NCI-H82 (cell line): ENCODE results near the gene MED29.

Experiments used
- DNase-seq: peaks from one replicate; lab custom pipeline; 2025; lab: John Stamatoyannopoulos, UW

The MED29 gene

DNA sequence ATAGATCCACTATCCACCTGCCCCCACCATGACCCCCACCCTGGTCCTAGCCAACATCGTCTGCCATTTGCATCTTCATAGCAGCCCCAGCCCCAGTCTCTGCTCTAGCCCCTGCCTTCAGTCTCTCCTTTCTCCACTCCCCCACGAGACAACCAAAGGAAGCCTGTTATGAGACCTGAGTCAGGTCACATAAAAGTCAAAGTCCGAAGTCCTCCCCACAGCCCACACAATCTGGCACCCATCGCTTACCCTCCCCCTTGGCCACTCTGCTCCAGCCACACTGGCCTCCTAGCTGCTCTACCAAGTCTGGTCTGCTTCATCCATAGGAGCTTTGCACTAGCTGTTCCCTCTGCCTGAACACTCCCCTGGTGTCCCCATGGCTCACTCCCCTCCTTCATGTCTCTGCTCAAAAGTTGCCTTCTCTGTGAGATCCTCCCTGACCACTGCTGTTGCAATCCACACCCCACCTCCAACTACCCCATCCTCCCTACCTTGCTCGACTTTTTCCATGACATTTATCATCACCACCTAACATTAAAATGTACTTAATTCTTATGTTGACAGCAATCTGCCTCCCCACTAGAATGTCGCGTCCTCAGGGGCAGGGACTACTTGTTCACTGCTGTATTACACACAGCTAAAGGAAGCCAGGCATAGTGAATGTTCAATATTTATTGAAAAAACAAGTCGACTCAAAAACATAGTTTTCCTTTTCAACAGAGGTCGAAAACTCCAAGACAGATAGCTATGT, 20.1 kb downstream of the MED29 start:
- no peak for DNase-seq

DNA sequence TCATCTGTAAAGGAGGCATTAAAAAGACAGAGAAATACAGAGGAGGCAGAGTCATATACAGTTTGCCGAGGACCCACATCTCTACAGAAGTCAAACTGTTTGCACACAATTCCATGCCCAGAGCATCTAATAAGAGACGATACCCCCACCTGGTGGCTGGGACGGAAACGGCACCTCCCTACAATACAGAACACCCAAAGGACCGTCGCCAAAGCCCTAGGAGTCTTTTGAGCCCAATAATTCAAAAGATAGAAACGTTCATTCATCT, 20.6 kb downstream of the MED29 start:
- peak; percentile 98 for DNase-seq

DNA sequence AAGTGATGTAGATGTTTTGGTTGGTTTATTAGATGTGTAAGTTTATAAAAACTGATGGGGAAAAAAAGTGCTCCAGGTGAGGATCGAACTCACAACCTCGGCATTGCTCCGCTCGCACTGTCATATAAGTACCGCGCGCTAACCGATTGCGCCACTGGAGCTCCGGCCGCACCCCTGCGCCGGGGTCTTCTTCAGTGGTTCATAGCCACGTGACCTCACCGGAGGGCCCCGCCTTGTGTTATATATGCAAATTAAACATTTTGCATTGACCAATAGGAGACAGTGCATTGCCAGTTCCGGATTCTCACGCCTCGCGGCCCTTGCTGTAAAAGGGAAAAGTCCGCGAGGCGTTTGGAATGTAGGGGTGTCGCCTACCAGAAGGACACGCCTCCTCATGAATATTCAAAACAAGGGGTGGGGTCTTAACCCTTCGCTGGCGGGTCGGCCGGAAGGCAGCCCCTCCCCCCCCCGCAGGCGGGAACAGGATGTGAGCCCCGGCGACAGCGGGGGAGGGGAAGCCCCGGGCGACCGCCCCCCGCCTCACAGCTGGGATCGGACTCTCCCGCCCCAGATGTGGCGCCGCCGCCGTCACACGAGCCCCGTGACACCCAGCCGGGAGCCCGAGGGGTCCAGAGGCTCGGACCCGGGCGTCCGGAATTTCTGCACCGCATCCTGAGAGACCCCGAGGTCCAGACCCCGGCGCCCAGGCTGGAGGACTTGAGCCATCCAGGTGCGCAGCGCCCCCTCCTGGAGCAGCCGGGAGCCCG, 21.1 kb downstream of the MED29 start, which contains the start of gene PLEKHG2:
Gene PLEKHG2, plus strand, starts transcription at position 570 of the 767 bp plus-strand sequence. CDS start 1,418 bp downstream, outside the sequence.
- DNase-seq, result peak; percentile 100

DNA sequence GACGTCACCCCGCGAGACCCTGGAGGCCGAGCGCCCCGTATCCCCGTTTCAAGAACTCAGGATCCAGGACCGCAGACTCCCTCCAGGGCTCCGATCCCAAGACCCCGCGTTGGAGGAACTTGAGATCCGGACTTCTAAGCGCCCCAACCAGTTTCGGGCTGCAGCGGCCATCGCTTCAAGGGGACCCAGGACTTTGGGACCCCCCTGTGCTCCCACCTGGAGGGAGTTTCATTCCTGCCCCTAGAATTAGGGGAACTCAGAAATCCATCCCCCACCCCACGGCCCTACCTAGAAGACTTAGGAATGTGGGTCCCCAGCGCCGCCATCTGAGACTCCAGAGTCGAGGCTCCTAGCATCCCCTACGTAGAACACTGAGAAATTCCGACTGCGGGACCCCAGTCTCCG, 21.7 kb downstream of the MED29 start:
- no peak for DNase-seq

DNA sequence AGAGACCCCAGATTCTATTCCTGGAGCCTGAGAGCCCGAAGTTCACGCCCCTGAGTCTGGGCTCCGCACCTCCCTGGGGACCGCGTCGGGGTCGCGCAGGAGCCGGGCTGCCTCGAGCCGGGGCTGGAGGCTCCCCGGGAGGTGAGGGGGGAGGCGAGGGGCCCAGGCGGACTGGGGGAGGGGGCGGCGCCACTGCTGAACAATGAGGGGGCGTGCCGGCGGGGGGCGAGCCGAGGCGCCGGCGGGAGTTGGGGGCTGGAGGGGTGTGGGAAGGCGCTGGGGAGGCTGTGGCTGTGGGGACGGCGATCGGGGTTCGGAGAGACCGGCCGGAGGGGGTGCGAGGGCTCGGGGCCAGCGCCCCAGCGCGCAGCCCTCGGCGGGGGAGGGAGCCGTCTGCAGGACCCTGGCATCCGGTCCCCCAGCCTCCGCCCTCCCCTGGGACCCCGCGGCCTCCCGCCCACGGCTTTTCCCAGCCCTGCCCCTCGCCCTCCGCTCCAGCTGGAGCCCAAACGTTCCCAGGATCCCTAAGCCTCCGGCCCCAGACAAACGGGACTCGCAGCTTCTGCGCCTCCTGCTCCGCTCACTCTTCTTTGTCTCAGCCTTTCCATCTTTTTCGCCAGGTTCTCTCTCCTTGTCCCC, 22.2 kb downstream of the MED29 start:
- peak; percentile 88 for DNase-seq

DNA sequence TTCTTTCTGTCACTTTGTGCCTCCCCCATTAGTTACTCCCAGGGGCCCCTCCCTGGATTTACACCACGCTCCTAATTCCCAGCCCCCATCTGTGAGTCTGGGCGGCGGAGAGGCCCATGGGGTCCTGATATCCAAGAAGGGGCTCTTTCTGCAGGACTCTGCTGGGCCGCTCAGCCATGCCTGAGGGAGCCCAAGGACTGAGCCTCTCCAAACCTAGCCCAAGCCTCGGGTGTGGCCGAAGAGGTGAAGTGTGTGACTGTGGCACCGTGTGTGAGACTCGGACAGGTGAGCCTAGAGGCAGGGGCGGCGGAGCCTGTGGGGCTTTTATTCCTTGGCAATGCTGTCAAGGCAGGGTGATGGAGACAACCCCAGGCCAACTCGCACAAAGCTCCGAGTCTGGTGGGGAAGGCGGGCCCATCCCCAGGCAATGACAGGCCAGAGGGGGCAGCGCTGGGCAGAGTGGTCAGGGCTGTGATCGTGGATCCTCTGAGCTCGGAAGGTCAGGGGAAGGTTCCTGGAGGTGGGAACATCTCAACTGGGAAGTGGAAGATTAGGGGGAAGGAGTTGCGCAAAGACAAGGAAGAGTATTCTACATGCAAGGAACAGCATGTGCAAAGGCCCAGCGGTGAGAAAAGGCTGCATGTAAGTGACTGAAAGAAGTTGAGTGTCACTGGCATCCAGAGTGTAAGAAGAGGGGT, 22.9 kb downstream of the MED29 start:
- peak; percentile 62 for DNase-seq

DNA sequence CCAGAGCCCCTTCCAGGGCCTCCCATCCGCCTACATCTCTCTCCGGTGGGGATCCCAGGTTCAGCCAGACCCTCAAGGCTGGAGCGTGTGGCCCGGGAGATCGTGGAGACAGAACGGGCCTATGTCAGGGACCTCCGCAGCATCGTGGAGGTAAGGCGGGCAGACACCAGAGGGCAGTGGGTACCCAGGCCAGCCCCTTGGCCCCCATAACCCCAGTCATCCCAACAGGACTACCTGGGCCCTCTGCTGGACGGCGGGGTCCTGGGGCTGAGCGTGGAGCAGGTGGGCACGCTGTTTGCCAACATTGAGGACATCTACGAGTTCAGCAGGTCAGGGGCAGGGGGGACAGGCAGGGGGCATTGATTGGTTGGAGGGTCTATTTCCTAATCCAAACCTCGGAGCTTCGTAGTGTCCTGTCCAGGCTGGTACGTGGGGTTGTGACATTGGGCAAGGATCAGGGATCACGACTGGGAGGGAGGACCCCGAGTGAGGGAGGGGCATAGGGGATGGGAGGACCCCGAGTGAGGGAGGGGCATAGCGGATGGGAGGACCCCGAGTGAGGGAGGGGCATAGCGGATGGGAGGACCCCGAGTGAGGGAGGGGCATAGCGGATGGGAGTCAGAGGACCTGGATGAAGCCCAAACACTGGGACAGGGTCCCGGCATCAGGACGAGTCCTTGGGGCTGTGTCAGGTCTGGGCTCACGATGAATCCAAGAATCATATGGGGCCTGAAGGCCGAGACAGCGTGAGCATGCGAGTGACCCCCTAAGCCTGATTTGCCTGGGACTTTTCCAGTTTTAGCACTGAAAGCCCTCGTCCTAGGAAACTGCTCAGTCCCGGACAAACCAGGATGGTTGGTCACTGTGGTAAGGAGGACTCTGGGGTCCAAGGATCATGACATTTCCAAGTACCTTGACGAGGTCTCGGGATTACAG, 24.2 kb downstream of the MED29 start:
- DNase-seq, result no peak

DNA sequence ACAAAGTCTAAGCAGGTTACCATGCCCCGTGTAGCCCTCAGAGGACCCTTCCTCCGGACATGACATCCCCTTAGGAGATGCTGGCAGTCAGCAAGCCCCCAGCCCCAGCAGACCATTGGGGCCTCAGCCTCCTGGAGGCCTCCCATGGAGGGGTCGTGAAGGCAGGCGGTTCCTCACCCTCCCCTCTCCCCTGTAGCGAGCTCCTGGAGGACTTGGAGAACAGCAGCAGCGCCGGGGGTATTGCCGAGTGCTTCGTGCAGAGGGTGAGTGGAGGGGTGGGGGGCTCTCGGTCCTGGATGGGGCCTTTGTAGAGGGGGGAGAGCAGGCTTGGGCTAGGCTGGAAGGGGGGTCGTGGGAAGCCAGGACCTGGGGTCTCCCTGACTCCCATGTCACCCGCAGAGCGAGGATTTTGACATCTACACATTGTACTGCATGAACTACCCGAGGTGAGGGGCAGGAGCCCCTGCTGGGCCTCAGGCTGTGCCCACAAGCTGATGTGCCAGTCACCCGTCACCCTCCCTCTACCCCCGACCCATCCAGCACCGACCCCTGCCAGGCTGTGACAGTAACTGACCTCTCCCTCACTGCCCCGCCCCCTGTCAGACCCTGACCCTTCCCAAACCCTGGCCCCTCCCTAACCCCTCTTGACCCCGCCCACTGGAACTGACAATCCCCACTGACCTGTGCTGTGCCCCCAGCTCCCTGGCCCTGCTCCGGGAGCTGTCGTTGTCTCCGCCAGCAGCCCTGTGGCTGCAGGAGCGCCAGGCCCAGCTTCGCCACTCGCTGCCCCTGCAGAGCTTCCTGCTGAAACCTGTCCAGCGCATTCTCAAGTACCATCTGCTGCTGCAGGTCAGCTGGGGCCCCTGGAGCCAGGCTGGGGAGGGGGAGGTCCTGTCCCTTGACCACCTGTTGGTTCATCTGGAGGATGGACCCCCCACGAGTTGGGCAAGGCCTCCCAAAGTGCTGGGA, 25.3 kb downstream of the MED29 start:
- DNase-seq, result peak; percentile 40

DNA sequence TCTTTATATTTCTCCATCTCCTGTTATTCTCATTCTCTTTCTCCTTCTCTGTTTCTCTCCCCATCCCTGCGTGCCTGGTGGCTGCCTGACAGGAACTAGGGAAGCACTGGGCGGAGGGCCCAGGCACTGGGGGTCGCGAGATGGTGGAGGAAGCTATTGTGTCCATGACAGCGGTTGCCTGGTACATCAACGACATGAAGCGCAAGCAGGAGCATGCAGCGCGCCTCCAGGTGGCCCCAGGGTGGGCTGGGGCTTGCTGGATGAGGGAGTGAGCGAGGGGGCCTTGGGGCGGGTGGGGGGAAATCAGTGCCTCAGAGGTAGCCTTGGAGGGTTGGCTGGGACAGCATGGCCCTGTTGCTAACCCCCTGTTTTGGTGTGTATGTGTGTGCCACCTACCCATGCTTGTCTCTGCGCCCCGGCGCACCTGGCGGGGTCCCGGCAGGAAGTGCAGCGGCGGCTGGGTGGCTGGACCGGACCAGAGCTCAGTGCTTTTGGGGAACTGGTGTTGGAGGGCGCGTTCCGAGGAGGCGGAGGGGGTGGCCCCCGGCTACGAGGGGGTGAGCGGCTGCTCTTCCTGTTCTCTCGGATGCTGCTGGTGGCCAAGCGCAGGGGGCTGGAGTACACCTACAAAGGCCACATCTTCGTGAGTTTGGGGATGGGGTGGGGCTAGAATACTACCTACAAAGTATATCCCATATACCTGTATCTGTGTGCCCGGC, 26.4 kb downstream of the MED29 start:
- DNase-seq, result no peak

DNA sequence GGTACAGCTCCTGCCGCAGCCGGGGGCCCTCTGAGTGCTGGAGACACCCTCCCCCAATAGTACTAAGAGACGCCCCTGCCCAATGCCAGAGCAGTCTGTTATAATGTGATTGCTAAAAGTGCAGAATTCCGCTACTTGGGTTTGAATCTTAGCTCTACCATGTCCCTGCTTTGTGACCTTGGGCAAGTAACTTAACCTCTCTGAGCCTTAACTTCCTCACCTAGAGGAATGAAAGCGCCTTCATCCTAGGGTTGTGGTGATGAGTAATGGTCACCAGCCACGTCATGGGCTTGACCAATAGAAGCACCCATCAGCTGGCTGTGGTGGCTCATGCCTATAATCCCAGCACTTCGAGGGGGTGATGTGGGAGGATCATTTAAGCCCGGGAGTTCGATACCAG, 27.8 kb downstream of the MED29 start:
- no peak for DNase-seq

DNA sequence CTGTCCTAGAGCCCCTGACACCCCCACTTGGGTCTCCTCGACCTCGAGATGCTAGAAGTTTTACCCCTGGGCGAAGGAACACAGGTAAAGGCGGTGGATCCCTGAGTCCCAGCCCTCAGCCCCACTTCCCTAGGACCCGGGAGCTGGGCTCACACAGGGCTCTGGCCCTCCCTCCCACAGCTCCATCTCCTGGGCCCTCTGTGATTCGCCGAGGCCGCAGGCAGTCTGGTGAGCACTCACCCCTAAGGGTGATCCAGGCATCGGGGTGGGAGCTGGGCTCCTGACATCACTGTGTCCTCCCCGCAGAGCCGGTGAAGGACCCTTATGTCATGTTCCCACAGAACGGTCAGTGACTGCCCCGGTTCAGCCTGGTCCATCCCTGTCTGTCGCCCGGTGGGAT, 29.6 kb downstream of the MED29 start:
- no peak for DNase-seq

DNA sequence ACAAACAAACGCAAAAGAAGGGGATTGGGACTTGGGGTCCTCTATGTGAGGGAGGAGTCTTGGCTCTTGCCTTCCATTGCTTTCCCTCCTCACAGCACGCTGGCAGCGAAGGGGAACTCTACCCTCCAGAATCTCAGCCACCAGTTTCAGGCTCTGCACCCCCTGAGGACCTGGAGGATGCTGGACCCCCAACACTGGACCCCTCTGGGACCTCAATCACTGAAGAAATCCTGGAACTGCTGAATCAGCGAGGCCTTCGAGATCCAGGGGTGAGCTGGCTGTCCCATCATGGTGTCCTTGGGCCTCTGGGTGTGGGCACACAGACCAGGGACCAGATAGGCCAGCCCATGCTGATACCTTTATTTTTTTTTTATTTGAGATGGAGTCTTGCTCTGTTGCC, 30.8 kb downstream of the MED29 start:
- DNase-seq, result no peak

DNA sequence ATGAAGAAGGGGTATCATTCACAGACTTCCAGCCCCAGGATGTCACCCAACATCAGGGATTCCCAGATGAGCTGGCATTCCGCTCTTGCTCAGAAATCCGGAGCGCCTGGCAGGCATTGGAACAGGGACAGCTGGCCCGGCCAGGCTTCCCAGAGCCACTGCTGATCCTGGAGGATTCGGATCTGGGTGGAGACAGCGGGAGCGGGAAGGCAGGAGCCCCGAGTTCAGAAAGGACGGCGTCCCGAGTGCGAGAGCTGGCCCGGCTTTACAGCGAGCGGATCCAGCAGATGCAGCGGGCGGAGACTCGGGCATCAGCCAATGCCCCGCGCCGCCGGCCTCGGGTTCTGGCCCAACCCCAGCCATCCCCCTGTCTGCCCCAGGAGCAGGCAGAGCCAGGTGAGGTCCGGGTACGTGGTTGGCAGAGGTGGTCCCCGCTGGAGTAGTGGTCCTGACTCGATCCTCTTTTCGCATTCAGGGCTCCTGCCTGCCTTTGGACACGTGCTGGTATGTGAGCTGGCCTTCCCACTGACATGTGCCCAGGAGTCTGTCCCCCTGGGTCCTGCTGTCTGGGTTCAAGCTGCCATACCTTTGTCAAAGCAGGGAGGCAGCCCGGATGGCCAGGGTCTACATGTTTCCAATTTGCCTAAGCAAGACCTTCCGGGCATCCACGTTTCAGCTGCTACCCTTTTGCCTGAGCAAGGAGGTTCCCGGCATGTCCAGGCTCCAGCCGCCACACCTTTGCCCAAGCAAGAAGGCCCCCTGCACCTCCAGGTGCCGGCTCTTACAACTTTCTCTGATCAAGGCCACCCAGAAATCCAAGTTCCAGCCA, 32.3 kb downstream of the MED29 start:
- no peak for DNase-seq

DNA sequence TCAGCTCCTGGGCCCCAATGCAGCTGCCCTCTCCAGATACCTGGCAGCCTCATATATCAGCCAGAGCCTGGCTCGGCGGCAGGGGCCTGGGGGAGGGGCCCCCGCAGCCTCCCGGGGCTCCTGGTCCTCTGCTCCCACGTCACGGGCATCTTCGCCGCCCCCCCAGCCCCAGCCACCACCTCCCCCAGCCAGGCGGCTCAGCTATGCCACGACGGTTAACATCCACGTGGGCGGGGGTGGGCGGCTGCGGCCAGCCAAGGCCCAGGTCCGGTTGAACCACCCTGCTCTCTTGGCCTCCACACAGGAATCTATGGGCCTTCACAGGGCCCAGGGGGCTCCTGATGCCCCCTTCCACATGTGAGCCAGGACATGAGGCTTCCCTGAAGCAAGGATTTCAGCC, 33.8 kb downstream of the MED29 start:
- no peak for DNase-seq

DNA sequence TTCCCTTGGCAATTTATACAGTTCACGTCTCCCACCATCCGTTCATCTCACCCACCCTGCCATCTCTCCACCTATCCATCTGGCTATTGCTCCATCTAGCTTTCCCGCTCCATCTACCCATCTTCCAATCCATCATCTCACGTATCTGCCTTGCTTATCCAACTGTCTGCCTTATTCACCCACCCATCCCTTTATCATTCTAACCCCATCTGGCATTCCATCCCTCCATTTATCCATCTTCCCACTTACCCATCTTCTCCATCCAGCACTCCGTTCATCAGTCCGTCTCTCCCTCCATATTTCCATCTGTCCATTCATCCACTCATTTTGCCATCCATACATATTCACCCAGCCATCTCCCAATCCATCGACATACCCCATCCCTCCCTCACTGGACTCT, 34.6 kb downstream of the MED29 start:
- no peak for DNase-seq

DNA sequence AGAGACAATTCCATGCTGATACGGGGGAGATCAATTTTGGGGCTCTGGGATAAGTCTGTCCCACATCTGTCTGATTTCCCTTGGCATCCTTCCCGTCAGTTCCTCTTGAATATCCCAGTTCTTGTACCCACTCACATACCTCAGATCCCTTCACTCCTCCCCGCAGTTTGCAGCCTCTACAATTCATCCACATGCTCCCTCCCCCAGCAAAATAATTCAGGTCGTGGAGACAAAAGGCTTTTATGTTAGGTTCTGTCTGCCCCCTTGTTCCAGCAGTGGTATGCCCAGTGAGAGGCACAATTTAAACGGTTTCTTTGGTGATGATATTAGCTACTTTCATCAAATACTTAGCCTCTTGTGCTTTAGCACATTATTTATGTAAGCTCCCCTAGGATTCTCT, 35.0 kb downstream of the MED29 start:
- no peak for DNase-seq

DNA sequence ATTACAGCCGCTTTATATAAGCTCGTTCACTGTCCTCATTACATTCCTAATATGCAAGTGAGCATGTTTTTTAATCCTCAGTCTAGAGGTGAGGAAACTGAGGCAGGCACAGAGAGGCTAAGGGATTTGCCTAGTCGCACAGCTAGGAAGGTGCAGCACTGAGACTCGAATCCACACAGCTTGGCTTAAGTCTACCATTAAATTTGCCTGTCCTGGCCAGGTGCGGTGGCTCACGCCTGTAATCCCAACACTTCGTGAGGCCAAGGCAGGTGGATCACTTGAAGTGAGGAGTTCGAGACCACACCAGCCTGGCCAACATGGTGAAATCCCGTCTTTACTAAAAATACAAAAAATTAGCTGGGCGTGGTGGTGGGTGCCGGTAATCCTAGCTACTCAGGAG, 36.5 kb downstream of the MED29 start:
- DNase-seq, result no peak

DNA sequence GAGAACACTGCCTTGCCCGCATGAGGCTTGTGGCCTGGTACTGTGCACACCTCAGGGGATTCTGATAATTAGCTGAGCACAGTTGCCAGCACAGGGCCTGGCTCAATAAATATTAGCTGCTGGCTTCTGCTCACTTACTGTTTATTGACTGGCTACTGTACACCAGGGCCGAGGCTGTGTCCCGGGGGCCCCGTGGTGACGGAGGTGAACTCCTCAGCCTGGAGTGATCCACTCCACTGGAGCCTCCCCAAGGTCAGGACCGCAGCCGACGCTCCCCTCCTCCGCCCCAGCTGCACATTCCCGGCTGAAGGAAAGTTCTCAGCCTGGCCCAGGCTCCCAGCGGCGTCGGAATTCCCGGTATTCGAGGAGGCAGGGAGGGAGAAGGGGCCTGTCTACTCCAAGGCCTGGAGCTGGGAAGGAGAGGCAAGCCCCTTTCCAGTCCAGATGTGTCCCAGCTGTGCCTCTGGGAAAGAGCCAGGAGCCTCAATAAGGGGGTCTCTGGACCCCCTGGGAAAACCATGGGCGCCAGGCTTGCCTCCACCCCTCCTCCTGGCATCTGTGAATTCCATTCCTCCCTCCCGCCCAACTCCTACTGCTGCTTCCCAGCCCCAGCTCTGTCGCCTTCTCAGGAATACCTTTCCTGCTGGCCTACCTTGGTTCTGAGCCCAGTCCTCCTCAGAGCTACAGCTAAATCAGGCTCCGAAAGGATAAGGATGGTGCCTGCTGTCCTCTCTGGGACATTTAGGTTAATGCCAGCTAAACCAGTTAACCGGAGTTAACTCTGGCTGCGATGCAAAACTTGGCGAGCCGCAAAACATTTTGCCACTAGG, 37.3 kb downstream of the MED29 start:
- DNase-seq, result peak; percentile 63
